HepG2 (cell line): ENCODE data around the gene ADM. TPM values are rescaled to one million over a fixed set of nuclear protein-coding genes. Genes with fewer than 3 reads are reported as not detected.

Source experiments
- ARHGAP35 ChIP-seq: sonication (generic); formaldehyde crosslinking; IDR thresholded peaks from 2 replicates; pipeline ENCODE4 v1.9.0; 2022; ENCODE audit warnings: mild to moderate bottlenecking, inconsistent platforms, moderate library complexity, missing genetic modification reagents, borderline replicate concordance
- CREB1 ChIP-seq, 2 experiments: fragments of 450-650 bp in 1 of 2; IDR thresholded peaks; 2 replicates each; pipeline ENCODE4 v1.6.1; 2016 to 2017; ENCODE audit warnings: control low read depth in 1 of 2, mild to moderate bottlenecking in 1 of 2, missing compliant biosample characterization in 1 of 2, missing genetic modification characterization in 1 of 2
- KDM5B ChIP-seq: sonication (generic); formaldehyde crosslinking; IDR thresholded peaks from 2 replicates; pipeline ENCODE4 v1.4.0; 2020; ENCODE audit warnings: missing genetic modification reagents, mild to moderate bottlenecking, borderline replicate concordance
- NONO ChIP-seq, 2 experiments: fragments of 450-650 bp in 1 of 2; sonication (generic) in 1 of 2; formaldehyde crosslinking in 1 of 2; IDR thresholded peaks in 1 of 2; conservative IDR thresholded peaks in 1 of 2; 2 replicates each; pipeline versions ENCODE4 v1.6.1 to v1.8.0; 2017 to 2022; ENCODE audit warnings: mild to moderate bottlenecking in 1 of 2, missing genetic modification reagents in 1 of 2, moderate library complexity in 1 of 2
- POLR2AphosphoS5 ChIP-seq: IDR thresholded peaks from 2 replicates; pipeline ENCODE4 v1.6.1; 2012; ENCODE audit warnings: low read depth, low read length
- RARA ChIP-seq: IDR thresholded peaks from 2 replicates; pipeline ENCODE4 v1.6.1; 2016; ENCODE audit warnings: missing genetic modification reagents, missing compliant biosample characterization
- ZBTB38 ChIP-seq: sonication (generic); formaldehyde crosslinking; IDR thresholded peaks from 2 replicates; pipeline ENCODE4 v1.5.1; 2020; ENCODE audit warnings: mild to moderate bottlenecking, missing genetic modification reagents
- ZFP90 ChIP-seq: sonication (generic); formaldehyde crosslinking; IDR thresholded peaks from 2 replicates; pipeline ENCODE4 v1.8.0; 2022; ENCODE audit warnings: missing genetic modification reagents, mild to moderate bottlenecking, inconsistent platforms, borderline replicate concordance
- ZNF12 ChIP-seq: sonication (generic); formaldehyde crosslinking; IDR thresholded peaks from 2 replicates; pipeline ENCODE4 v1.5.0; 2020; ENCODE audit warnings: missing genetic modification reagents
- polyA plus RNA-seq, 8 experiments: library from polyadenylated mRNA; depleted of rRNA in 3 of 8; stranded (reverse) in 7 of 8; unstranded in 1 of 8; fragments of >200 nt; fragmentation: Illumina TruSeq in 4 of 8; extraction: Trizol in 4 of 8; gene quantifications; 2 replicates each; pipeline versions ENCODE4 v1.2.1 to v1.2.3, GENCODE V29; 2011 to 2016; ENCODE audit warnings: low read depth in 4 of 8, missing spikeins in 1 of 8, mixed read lengths in 1 of 8; ENCODE audit not compliant: insufficient read depth in 1 of 8
- total RNA-seq, 5 experiments: library from RNA; depleted of rRNA; stranded (reverse); fragments of >200 nt; fragmentation: Illumina TruSeq; extraction: Trizol; gene quantifications; 2 replicates each; pipeline ENCODE4 v1.2.3, GENCODE V29; 2016; ENCODE audit warnings: low read depth in 1 of 5
- TF ChIP-seq, protein P1 (sequence below): sonication (generic); formaldehyde crosslinking; IDR thresholded peaks from 2 replicates; pipeline ENCODE4 v1.5.0; 2020; ENCODE audit warnings: mild to moderate bottlenecking, missing genetic modification reagents
- TF ChIP-seq, protein P2 (sequence below): sonication (generic); formaldehyde crosslinking; IDR thresholded peaks from 2 replicates; pipeline ENCODE4 v1.5.0; 2020; ENCODE audit warnings: missing genetic modification reagents
- TF ChIP-seq, protein P3 (sequence below): sonication (generic); formaldehyde crosslinking; IDR thresholded peaks from 2 replicates; pipeline ENCODE4 v1.8.0; 2022; ENCODE audit warnings: missing genetic modification reagents, mild to moderate bottlenecking, moderate library complexity, borderline replicate concordance
- TF ChIP-seq, protein P4 (sequence below): sonication (generic); formaldehyde crosslinking; IDR thresholded peaks from 2 replicates; pipeline ENCODE4 v1.4.0; 2020; ENCODE audit warnings: mild to moderate bottlenecking, missing genetic modification reagents, borderline replicate concordance
- TF ChIP-seq, protein P5 (sequence below): sonication (generic); formaldehyde crosslinking; IDR thresholded peaks from 2 replicates; pipeline ENCODE4 v1.5.0; 2020; ENCODE audit warnings: missing genetic modification reagents
- TF ChIP-seq, protein P6 (sequence below): sonication (generic); formaldehyde crosslinking; IDR thresholded peaks from 2 replicates; pipeline ENCODE4 v1.8.1; 2023; ENCODE audit warnings: mild to moderate bottlenecking, missing genetic modification reagents
- TF ChIP-seq, protein P7 (sequence below): sonication (generic); formaldehyde crosslinking; IDR thresholded peaks from 2 replicates; pipeline ENCODE4 v1.4.0; 2020; ENCODE audit warnings: missing genetic modification reagents

The ADM gene
- total and polyA plus RNA-seq, 2 of the 13 experiments (the other 11 are each of a cell fraction or from before 2014, with no cell fraction given): 10.7 to 26.1 TPM

DNA sequence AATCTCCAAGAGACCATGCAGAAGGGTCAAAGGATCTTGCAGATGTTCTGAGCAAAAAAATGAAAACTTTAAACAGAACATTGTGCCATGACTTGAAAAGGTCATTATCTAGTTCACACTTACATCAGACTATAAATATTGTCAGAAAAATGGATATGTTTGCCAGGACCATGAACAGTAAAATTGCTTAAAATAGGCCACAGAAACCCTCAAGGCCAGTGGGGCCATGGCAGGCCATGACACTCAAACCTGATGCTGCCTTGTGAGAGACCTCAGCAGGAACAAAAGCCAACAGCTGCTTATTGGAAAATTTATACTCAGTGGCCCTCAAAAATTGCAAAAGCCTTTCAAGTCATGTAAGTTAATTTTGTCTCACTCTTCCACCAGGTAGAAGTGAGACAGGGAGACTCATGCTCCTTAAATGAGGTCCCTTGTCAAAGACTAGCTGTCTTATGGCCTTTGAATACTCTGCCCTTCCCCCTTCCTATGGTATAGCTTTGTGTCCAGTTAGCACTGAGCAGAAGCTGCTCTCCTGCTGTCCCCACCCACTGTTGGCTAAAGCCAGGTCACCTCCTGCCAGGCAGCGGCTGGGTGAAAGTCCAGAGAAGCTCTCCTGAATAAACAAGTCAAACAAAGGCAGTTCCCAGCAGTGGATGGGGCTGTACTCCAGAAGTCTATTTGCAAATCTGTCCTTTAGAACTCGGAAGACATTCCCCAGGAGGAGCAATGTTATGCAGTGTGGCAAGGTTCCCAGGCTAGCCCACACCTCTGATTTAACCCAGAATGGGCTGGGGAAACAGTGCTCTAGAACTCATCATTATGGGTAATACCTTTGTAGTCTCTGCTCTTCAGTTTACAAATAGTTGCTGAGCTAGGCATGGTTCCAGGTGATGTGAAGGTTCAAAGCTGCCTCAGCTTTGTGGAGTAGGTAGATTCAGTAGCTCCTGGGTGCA, 21.4 kb downstream of the ADM start (continued):
- TF ChIP-seq, protein P1, sequence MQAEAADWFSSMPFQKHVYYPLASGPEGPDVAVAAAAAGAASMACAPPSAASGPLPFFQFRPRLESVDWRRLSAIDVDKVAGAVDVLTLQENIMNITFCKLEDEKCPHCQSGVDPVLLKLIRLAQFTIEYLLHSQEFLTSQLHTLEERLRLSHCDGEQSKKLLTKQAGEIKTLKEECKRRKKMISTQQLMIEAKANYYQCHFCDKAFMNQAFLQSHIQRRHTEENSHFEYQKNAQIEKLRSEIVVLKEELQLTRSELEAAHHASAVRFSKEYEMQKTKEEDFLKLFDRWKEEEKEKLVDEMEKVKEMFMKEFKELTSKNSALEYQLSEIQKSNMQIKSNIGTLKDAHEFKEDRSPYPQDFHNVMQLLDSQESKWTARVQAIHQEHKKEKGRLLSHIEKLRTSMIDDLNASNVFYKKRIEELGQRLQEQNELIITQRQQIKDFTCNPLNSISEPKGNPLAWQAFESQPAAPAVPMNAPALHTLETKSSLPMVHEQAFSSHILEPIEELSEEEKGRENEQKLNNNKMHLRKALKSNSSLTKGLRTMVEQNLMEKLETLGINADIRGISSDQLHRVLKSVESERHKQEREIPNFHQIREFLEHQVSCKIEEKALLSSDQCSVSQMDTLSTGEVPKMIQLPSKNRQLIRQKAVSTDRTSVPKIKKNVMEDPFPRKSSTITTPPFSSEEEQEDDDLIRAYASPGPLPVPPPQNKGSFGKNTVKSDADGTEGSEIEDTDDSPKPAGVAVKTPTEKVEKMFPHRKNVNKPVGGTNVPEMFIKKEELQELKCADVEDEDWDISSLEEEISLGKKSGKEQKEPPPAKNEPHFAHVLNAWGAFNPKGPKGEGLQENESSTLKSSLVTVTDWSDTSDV (CRISPR knock-in tag): no peak
- TF ChIP-seq ARHGAP35 (CRISPR knock-in tag): no peak
- TF ChIP-seq, protein P2, sequence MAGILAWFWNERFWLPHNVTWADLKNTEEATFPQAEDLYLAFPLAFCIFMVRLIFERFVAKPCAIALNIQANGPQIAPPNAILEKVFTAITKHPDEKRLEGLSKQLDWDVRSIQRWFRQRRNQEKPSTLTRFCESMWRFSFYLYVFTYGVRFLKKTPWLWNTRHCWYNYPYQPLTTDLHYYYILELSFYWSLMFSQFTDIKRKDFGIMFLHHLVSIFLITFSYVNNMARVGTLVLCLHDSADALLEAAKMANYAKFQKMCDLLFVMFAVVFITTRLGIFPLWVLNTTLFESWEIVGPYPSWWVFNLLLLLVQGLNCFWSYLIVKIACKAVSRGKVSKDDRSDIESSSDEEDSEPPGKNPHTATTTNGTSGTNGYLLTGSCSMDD (CRISPR knock-in tag): no peak
- 0 out of 2 replicates have a peak, but pooled peaks have one; percentile 27 for TF ChIP-seq KDM5B (CRISPR knock-in tag)
- TF ChIP-seq POLR2AphosphoS5: peak; percentile 59; the same call in 1 of the 2 replicates
- TF ChIP-seq ZFP90 (CRISPR knock-in tag): peak; percentile 78; the same call in 1 of the 2 replicates
- TF ChIP-seq, protein P3, sequence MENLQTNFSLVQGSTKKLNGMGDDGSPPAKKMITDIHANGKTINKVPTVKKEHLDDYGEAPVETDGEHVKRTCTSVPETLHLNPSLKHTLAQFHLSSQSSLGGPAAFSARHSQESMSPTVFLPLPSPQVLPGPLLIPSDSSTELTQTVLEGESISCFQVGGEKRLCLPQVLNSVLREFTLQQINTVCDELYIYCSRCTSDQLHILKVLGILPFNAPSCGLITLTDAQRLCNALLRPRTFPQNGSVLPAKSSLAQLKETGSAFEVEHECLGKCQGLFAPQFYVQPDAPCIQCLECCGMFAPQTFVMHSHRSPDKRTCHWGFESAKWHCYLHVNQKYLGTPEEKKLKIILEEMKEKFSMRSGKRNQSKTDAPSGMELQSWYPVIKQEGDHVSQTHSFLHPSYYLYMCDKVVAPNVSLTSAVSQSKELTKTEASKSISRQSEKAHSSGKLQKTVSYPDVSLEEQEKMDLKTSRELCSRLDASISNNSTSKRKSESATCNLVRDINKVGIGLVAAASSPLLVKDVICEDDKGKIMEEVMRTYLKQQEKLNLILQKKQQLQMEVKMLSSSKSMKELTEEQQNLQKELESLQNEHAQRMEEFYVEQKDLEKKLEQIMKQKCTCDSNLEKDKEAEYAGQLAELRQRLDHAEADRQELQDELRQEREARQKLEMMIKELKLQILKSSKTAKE (CRISPR knock-in tag): no peak; the same call in 1 of the 2 replicates
- TF ChIP-seq ZBTB38 (CRISPR knock-in tag): no peak
- no peak for TF ChIP-seq NONO (IDR thresholded peaks at IDR 0.05)
- no peak for TF ChIP-seq NONO (CRISPR knock-in tag; conservative IDR thresholded peaks at IDR 0.05)
- TF ChIP-seq RARA (CRISPR knock-in tag): peak; percentile 88
- TF ChIP-seq, protein P4, sequence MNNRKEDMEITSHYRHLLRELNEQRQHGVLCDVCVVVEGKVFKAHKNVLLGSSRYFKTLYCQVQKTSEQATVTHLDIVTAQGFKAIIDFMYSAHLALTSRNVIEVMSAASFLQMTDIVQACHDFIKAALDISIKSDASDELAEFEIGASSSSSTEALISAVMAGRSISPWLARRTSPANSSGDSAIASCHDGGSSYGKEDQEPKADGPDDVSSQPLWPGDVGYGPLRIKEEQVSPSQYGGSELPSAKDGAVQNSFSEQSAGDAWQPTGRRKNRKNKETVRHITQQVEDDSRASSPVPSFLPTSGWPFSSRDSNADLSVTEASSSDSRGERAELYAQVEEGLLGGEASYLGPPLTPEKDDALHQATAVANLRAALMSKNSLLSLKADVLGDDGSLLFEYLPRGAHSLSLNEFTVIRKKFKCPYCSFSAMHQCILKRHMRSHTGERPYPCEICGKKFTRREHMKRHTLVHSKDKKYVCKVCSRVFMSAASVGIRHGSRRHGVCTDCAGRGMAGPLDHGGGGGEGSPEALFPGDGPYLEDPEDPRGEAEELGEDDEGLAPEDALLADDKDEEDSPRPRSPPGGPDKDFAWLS: no peak
- TF ChIP-seq CREB1 (IDR thresholded peaks at IDR 0.05): no peak
- peak; percentile 76 for TF ChIP-seq CREB1 (CRISPR knock-in tag; IDR thresholded peaks at IDR 0.05)
- TF ChIP-seq ZNF12 (CRISPR knock-in tag): peak; percentile 60; the same call in 1 of the 2 replicates
- TF ChIP-seq, protein P5, sequence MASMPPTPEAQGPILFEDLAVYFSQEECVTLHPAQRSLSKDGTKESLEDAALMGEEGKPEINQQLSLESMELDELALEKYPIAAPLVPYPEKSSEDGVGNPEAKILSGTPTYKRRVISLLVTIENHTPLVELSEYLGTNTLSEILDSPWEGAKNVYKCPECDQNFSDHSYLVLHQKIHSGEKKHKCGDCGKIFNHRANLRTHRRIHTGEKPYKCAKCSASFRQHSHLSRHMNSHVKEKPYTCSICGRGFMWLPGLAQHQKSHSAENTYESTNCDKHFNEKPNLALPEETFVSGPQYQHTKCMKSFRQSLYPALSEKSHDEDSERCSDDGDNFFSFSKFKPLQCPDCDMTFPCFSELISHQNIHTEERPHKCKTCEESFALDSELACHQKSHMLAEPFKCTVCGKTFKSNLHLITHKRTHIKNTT (CRISPR knock-in tag): no peak
- TF ChIP-seq, protein P6, sequence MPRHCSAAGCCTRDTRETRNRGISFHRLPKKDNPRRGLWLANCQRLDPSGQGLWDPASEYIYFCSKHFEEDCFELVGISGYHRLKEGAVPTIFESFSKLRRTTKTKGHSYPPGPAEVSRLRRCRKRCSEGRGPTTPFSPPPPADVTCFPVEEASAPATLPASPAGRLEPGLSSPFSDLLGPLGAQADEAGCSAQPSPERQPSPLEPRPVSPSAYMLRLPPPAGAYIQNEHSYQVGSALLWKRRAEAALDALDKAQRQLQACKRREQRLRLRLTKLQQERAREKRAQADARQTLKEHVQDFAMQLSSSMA (CRISPR knock-in tag): no peak
- TF ChIP-seq, protein P7, sequence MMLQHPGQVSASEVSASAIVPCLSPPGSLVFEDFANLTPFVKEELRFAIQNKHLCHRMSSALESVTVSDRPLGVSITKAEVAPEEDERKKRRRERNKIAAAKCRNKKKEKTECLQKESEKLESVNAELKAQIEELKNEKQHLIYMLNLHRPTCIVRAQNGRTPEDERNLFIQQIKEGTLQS (CRISPR knock-in tag): no peak
